IPS-18a (cell line): Measurements from ENCODE around the gene AHSP.
"Not testable (repeated sequence)": the region's sequence is repeated elsewhere in the genome, so short reads cannot be mapped to it uniquely, and the experiment has no call there.

Source experiments
- H3K27ac ChIP-seq: one replicate; pipeline ENCODE4 v1.5.1; 2013; ENCODE audit warnings: low read length
- H3K27me3 ChIP-seq: one replicate; pipeline ENCODE4 v1.6.1; 2013; ENCODE audit warnings: mild to moderate bottlenecking, low read length; ENCODE audit not compliant: control insufficient read depth, insufficient read depth
- H3K36me3 ChIP-seq: one replicate; pipeline ENCODE4 v1.6.1; 2013; ENCODE audit warnings: low read depth, low read length; ENCODE audit not compliant: control insufficient read depth
- H3K4me1 ChIP-seq: one replicate; pipeline ENCODE4 v1.6.1; 2013; ENCODE audit warnings: low read depth, low read length; ENCODE audit not compliant: control insufficient read depth
- H3K4me3 ChIP-seq: one replicate; pipeline ENCODE4 v1.5.1; 2013; ENCODE audit warnings: low read length
- H3K9ac ChIP-seq: one replicate; pipeline ENCODE4 v1.6.1; 2013; ENCODE audit warnings: mild to moderate bottlenecking, low read length, moderate library complexity
- H3K9me3 ChIP-seq: one replicate; pipeline ENCODE4 v1.6.1; 2013; ENCODE audit warnings: low read depth, low read length; ENCODE audit not compliant: control insufficient read depth

The AHSP gene

GRCh38 chr16:31522071-31522470 is 5.6 kb upstream of the AHSP start:
- Histone ChIP-seq H3K27me3 (no peaks in the 10 kb centered on the region), H3K9me3 (no peaks in the 10 kb centered on the region), H3K36me3 (no peaks in the 10 kb centered on the region), H3K27ac (no peak overlapping the region), H3K4me1 (no peaks in the 10 kb centered on the region), H3K9ac (no peak overlapping the region), H3K4me3 (no peak overlapping the region)

GRCh38 chr16:31523768-31524167 is 3.9 kb upstream of the AHSP start:
- H3K36me3 ChIP-seq, H3K27ac ChIP-seq, H3K4me3 ChIP-seq, H3K9ac ChIP-seq, H3K9me3 ChIP-seq: not testable (repeated sequence)
- peaks cover 14% of the 10 kb centered on the region for H3K27me3 ChIP-seq
- peaks cover 16% of the 10 kb centered on the region for H3K4me1 ChIP-seq

- peaks cover 18% of the 10 kb centered on the region for H3K4me1 ChIP-seq
- H3K27ac ChIP-seq, result no peak overlapping the region
- H3K27me3 ChIP-seq, result peaks cover 26% of the 10 kb centered on the region
- no peaks in the 10 kb centered on the region for H3K9me3 ChIP-seq
- no peak overlapping the region for H3K9ac ChIP-seq
- H3K4me3 ChIP-seq, result no peak overlapping the region
- no peaks in the 10 kb centered on the region for H3K36me3 ChIP-seq
These were observed 2.6 kb upstream of the AHSP start for GRCh38 chr16:31525113-31525512.

GRCh38 chr16:31528523-31529107 is 915 bp downstream of the AHSP start:
- H3K36me3 ChIP-seq, result no peaks in the 10 kb centered on the region
- peaks cover 23% of the 10 kb centered on the region for H3K4me1 ChIP-seq
- peak overlapping the region; percentile 53 for H3K4me3 ChIP-seq
- H3K27me3 ChIP-seq, result peaks cover 39% of the 10 kb centered on the region
- H3K9ac ChIP-seq, result peak overlapping the region; percentile 29
- no peak overlapping the region for H3K27ac ChIP-seq
- no peaks in the 10 kb centered on the region for H3K9me3 ChIP-seq

GRCh38 chr16:31529108-31529936 is 1.6 kb downstream of the AHSP start:
- Histone ChIP-seq H3K9ac (peak overlapping the region; percentile 29), H3K27ac (no peak overlapping the region), H3K27me3 (peaks cover 39% of the 10 kb centered on the region), H3K4me1 (peaks cover 23% of the 10 kb centered on the region), H3K9me3 (no peaks in the 10 kb centered on the region), H3K36me3 (no peaks in the 10 kb centered on the region), H3K4me3 (peak overlapping the region; percentile 53)

GRCh38 chr16:31529937-31530312 is 2.2 kb downstream of the AHSP start:
- Histone ChIP-seq H3K4me3 (peak overlapping the region; percentile 53), H3K4me1 (peaks cover 23% of the 10 kb centered on the region), H3K27ac (no peak overlapping the region), H3K36me3 (no peaks in the 10 kb centered on the region), H3K9me3 (no peaks in the 10 kb centered on the region), H3K9ac (no peak overlapping the region), H3K27me3 (peaks cover 39% of the 10 kb centered on the region)

GRCh38 chr16:31530405-31530804 is 2.7 kb downstream of the AHSP start:
- H3K4me1 ChIP-seq, result peaks cover 23% of the 10 kb centered on the region
- no peak overlapping the region for H3K9ac ChIP-seq
- no peaks in the 10 kb centered on the region for H3K9me3 ChIP-seq
- H3K27ac ChIP-seq, result no peak overlapping the region
- H3K36me3 ChIP-seq, result no peaks in the 10 kb centered on the region
- H3K4me3 ChIP-seq, result peak overlapping the region; percentile 53
- H3K27me3 ChIP-seq, result peaks cover 39% of the 10 kb centered on the region

GRCh38 chr16:31531096-31531495 is 3.4 kb downstream of the AHSP start:
- no peaks in the 10 kb centered on the region for H3K36me3 ChIP-seq
- peaks cover 39% of the 10 kb centered on the region for H3K27me3 ChIP-seq

GRCh38 chr16:31532120-31532519 is 4.4 kb downstream of the AHSP start:
- Histone ChIP-seq H3K36me3 (no peaks in the 10 kb centered on the region), H3K27ac (no peak overlapping the region), H3K9me3 (no peaks in the 10 kb centered on the region), H3K9ac (no peak overlapping the region), H3K4me3 (no peak overlapping the region), H3K4me1 (peaks cover 23% of the 10 kb centered on the region), H3K27me3 (peaks cover 45% of the 10 kb centered on the region)

More at GRCh38 chr16:31531096-31531495, 3.4 kb downstream of the AHSP start:
- H3K27ac ChIP-seq, result no peak overlapping the region
- no peak overlapping the region for H3K4me3 ChIP-seq
- H3K9me3 ChIP-seq, result no peaks in the 10 kb centered on the region
- H3K9ac ChIP-seq, result no peak overlapping the region
- H3K4me1 ChIP-seq, result peaks cover 23% of the 10 kb centered on the region

- Histone ChIP-seq H3K9ac (no peak overlapping the region), H3K4me3 (no peak overlapping the region), H3K9me3 (no peaks in the 10 kb centered on the region), H3K36me3 (no peaks in the 10 kb centered on the region), H3K4me1 (peaks cover 15% of the 10 kb centered on the region), H3K27ac (no peak overlapping the region), H3K27me3 (peaks cover 43% of the 10 kb centered on the region)
These were observed 5.2 kb downstream of the AHSP start for GRCh38 chr16:31532896-31533295.

GRCh38 chr16:31535737-31536136 is 8.0 kb downstream of the AHSP start:
- Histone ChIP-seq H3K9me3 (peaks cover 5% of the 10 kb centered on the region), H3K4me3 (no peak overlapping the region), H3K9ac (no peak overlapping the region), H3K27me3 (peaks cover 16% of the 10 kb centered on the region), H3K36me3 (no peaks in the 10 kb centered on the region), H3K27ac (no peak overlapping the region), H3K4me1 (no peaks in the 10 kb centered on the region)
